K562 (cell line): ENCODE data around the gene KRTAP9-7. TPM values are rescaled to one million over a fixed set of nuclear protein-coding genes. Genes with fewer than 3 reads are reported as not detected.
A peak's percentile ranks its signal among the peaks of the same experiment; 100 is the strongest.

Source experiments
- ATAC-seq: fragments of 200-7000 bp; cut with Tn5 transposase; 3 replicates; pipeline ENCODE4 v1.9.1; 2020; ENCODE audit warnings: moderate library complexity
- BruUV-seq: library from RNA; stranded (reverse); fragments of 400-500 nt; replicated peaks from 2 replicates; lab custom pipeline; 2021; lab: Mats Ljungman, UMichigan
- CTCF ChIA-PET: fragments of 300-600 bp; formaldehyde crosslinking; extraction: SDS; loops from one replicate; lab custom pipeline; 2021; ENCODE audit warnings: low intra/inter-chr PET ratio; lab: Yijun Ruan, JAX
- POLR2A ChIA-PET: fragments of 300-600, 350-650 bp; sonication (Branson Sonifier 250); formaldehyde crosslinking; extraction: SDS; loops from one replicate; lab custom pipeline; 2021; ENCODE audit warnings: antibody characterized with exemption, inconsistent platforms; lab: Yijun Ruan, JAX
- DNase-seq, 4 experiments: peaks; one replicate each; pipeline versions ENCODE4 v3.0.0 to v3.0.0-alpha.2; 2011 to 2018; ENCODE audit warnings: low spot score in 3 of 4, mixed read lengths in 3 of 4; ENCODE audit errors: extremely low read depth in 1 of 4
- FAIRE-seq: peaks from 2 replicates; lab custom pipeline; 2011; peaks lifted over from hg19 to GRCh38; lab: Jason Lieb, UNC
- H2AFZ ChIP-seq: 2 replicates; pipeline ENCODE4 v1.6.0; 2011; ENCODE audit warnings: low read depth, low read length, control low read depth, inconsistent platforms
- H3K27ac ChIP-seq: fragments of 200-600 bp; 3 replicates; pipeline ENCODE4 v1.8.0; 2011; ENCODE audit warnings: low read depth, mild to moderate bottlenecking, control low read depth, inconsistent platforms, low read length, moderate library complexity, mixed read lengths; ENCODE audit errors: extremely low read depth
- H3K27me3 ChIP-seq, 2 experiments: fragments of 300-600 bp in 1 of 2; 2 replicates in 1 of 2; 3 replicates in 1 of 2; pipeline versions ENCODE4 v1.6.0 to v1.8.0; 2011; ENCODE audit warnings: inconsistent platforms in 2 of 2, low read length in 2 of 2, mild to moderate bottlenecking in 1 of 2, mixed read lengths in 1 of 2, moderate library complexity in 1 of 2; ENCODE audit not compliant: control insufficient read depth in 2 of 2, insufficient read depth in 2 of 2
- H3K36me3 ChIP-seq: fragments of 300-600 bp; 3 replicates; pipeline ENCODE4 v1.8.0; 2011; ENCODE audit warnings: mild to moderate bottlenecking, low read length, inconsistent platforms; ENCODE audit not compliant: control insufficient read depth, insufficient read depth
- H3K4me1 ChIP-seq, 2 experiments: fragments of 200-600 bp in 1 of 2; replicated peaks in 1 of 2; 2 replicates in 1 of 2; 3 replicates in 1 of 2; pipeline versions ENCODE4 v1.5.1 to v1.8.0; 2011; ENCODE audit warnings: inconsistent platforms in 2 of 2, low read length in 2 of 2, mild to moderate bottlenecking in 1 of 2, mixed read lengths in 1 of 2, moderate library complexity in 1 of 2; ENCODE audit not compliant: control insufficient read depth in 2 of 2, insufficient read depth in 2 of 2
- H3K4me2 ChIP-seq: 2 replicates; pipeline ENCODE4 v1.6.1; 2011; ENCODE audit warnings: low read length, control low read depth, inconsistent platforms, mixed read lengths; ENCODE audit not compliant: insufficient read depth
- H3K4me3 ChIP-seq: fragments of 200-600 bp; sonication (generic), shearing (Covaris generic); 2 replicates; pipeline ENCODE4 v1.5.1; 2016; ENCODE audit warnings: control low read depth, inconsistent platforms
- H3K79me2 ChIP-seq: fragments of 200-600 bp; 3 replicates; pipeline ENCODE4 v1.8.0; 2011; ENCODE audit warnings: low read length, inconsistent platforms; ENCODE audit not compliant: control insufficient read depth, insufficient read depth
- H3K9ac ChIP-seq, 2 experiments: 2 replicates each; pipeline versions ENCODE4 v1.6.0 to v1.6.1; 2011; ENCODE audit warnings: low read depth in 2 of 2, low read length in 2 of 2, control low read depth in 1 of 2, inconsistent platforms in 1 of 2, mild to moderate bottlenecking in 1 of 2, mixed read lengths in 1 of 2; ENCODE audit not compliant: insufficient read depth in 1 of 2
- H3K9me1 ChIP-seq: one replicate; pipeline ENCODE4 v1.6.0; 2011; ENCODE audit warnings: inconsistent platforms, mild to moderate bottlenecking, low read length, moderate library complexity; ENCODE audit not compliant: control insufficient read depth, insufficient read depth
- H3K9me3 ChIP-seq: replicated peaks from 2 replicates; pipeline ENCODE4 v1.5.1; 2011; ENCODE audit warnings: low read depth, low read length, inconsistent platforms; ENCODE audit not compliant: control insufficient read depth, insufficient read depth
- H4K20me1 ChIP-seq: replicated peaks from 2 replicates; pipeline ENCODE4 v1.6.1; 2011; ENCODE audit warnings: low read length, inconsistent platforms, mixed read lengths; ENCODE audit not compliant: control insufficient read depth, insufficient read depth
- ATF7 ChIP-seq: fragments of 450-650 bp; IDR thresholded peaks from 2 replicates; pipeline ENCODE4 v1.7.1; 2014; ENCODE audit warnings: mild to moderate bottlenecking, moderate library complexity
- CREB1 ChIP-seq, 2 experiments: sonication (generic) in 1 of 2; formaldehyde crosslinking in 1 of 2; IDR thresholded peaks; 2 replicates each; pipeline versions ENCODE4 v1.6.1 to v1.8.0; 2012 to 2022; ENCODE audit warnings: inconsistent platforms in 1 of 2, mild to moderate bottlenecking in 1 of 2, missing genetic modification reagents in 1 of 2, moderate library complexity in 1 of 2
- CUX1 ChIP-seq: fragments of 200-800 bp; sonication (Bioruptor generic); IDR thresholded peaks from 2 replicates; pipeline ENCODE4 v1.6.1; 2016; ENCODE audit warnings: missing genetic modification characterization, missing compliant biosample characterization
- NFRKB ChIP-seq: fragments of 450-650 bp; IDR thresholded peaks from 2 replicates; pipeline ENCODE4 v1.6.1; 2016; ENCODE audit warnings: low read depth
- SIX5 ChIP-seq, 2 experiments: IDR thresholded peaks; 2 replicates each; pipeline ENCODE4 v1.6.1; 2011; ENCODE audit warnings: low read length in 2 of 2, borderline replicate concordance in 1 of 2, low read depth in 1 of 2, mild to moderate bottlenecking in 1 of 2, moderate library complexity in 1 of 2; ENCODE audit not compliant: insufficient read depth in 1 of 2
- SMAD2 ChIP-seq: fragments of 150-350 bp; IDR thresholded peaks from 2 replicates; pipeline ENCODE4 v1.6.1; 2014; ENCODE audit warnings: low read depth, mild to moderate bottlenecking, low read length
- SNRNP70 ChIP-seq: fragments of 200-400 bp; formaldehyde crosslinking; optimal IDR thresholded peaks from 2 replicates; pipeline ENCODE3; 2017; ENCODE audit warnings: low read depth, low read length
- ZNF695 ChIP-seq: fragments of 450-650 bp; formaldehyde crosslinking; IDR thresholded peaks from 2 replicates; pipeline ENCODE4 v1.4.0; 2020; ENCODE audit warnings: mild to moderate bottlenecking, moderate library complexity
- WGBS: fragments of 100-300 bp; shearing (Covaris generic); methylation state at CpG from one replicate; pipeline ENCODE4 v1.1.6; 2016; ENCODE audit warnings: low coverage, mixed read lengths; ENCODE audit not compliant: insufficient coverage; ENCODE audit errors: missing lambda C conversion rate; 5-methylcytosine and 5-hydroxymethylcytosine counted together
- in situ Hi-C: fragments of 300-500 bp; cut with MboI; formaldehyde crosslinking; loops from 4 replicates; pipeline ENCODE4 v1.15.0; 2018; ENCODE audit warnings: inconsistent platforms, mixed read lengths
- intact Hi-C: fragments of 100-400 bp; cut with micrococcal nuclease; formaldehyde crosslinking; loops from 2 replicates; pipeline ENCODE4 v1.14.2; 2022
- polyA plus RNA-seq, 8 experiments: library from polyadenylated mRNA; depleted of rRNA in 4 of 8; stranded (reverse) in 5 of 8; unstranded in 3 of 8; fragments of >200 nt; fragmentation: Nextera tagmentation in 2 of 8; fragmentation: Illumina TruSeq in 1 of 8; extraction: Ambion mirVana in 2 of 8; extraction: Trizol in 1 of 8; gene quantifications; 2 replicates each; pipeline versions ENCODE4 v1.2.1 to v1.2.3, GENCODE V29; 2011 to 2014; ENCODE audit warnings: inconsistent platforms in 1 of 8, missing spikeins in 1 of 8
- total RNA-seq, 7 experiments: library from RNA; depleted of rRNA in 6 of 7; stranded (reverse); fragments of >200 nt in 6 of 7; fragmentation: Illumina TruSeq in 2 of 7; extraction: Trizol in 2 of 7; gene quantifications; 2 replicates each; pipeline versions ENCODE4 v1.2.1 to v1.2.3, GENCODE V29; 2011 to 2021; ENCODE audit warnings: low replicate concordance in 1 of 7

The KRTAP9-7 gene
- total and polyA plus RNA-seq, 9 of the 15 experiments (the other 6 are each of a cell fraction or from before 2014, with no cell fraction given): not detected

- CTCF ChIA-PET: interaction anchor here (1.3 kb wide), 1 partner anchor 374 kb away, joined by 3 read pairs; no protein-coding TSS in a partner anchor
- FAIRE-seq (no peak), DNase-seq (peak in 3 of 4 experiments; percentile 0), ATAC-seq (no peak)
- in situ Hi-C loops: no loop called here
- TF ChIP-seq SMAD2: no peak
- TF ChIP-seq SIX5 (IDR thresholded peaks at IDR 0.05; ENCODE audit: borderline replicate concordance in 1 of 2, insufficient read depth in 1 of 2, low read depth in 1 of 2, low read length in 2 of 2): no peak
- no peak for TF ChIP-seq CREB1 (IDR thresholded peaks at IDR 0.05)
- no peak for TF ChIP-seq CREB1 (CRISPR knock-in tag; IDR thresholded peaks at IDR 0.05)
- no peak for TF ChIP-seq ZNF695 (CRISPR knock-in tag)
- no peak for TF ChIP-seq NFRKB
- no peak for TF ChIP-seq ATF7
- no peak for TF ChIP-seq SNRNP70
- no peak for TF ChIP-seq CUX1 (CRISPR knock-in tag)
- POLR2A ChIA-PET: no interaction called here
- Histone ChIP-seq H2AFZ (no peak overlapping the region), H3K4me3 (no peak overlapping the region), H3K36me3 (no peaks in the 10 kb centered on the region), H3K9ac (no peak overlapping the region), H3K4me2 (no peak overlapping the region), H3K27ac (no peak overlapping the region), H3K27me3 (peaks cover 0 to 4% of the 10 kb centered on the region in 2 experiments; a peak in 1 of 5 replicates), H3K9me3 (no peaks in the 10 kb centered on the region), H3K79me2 (no peaks in the 10 kb centered on the region), H4K20me1 (no peaks in the 10 kb centered on the region), H3K4me1 (no peaks in the 10 kb centered on the region), H3K9me1 (no peaks in the 10 kb centered on the region)
- 0% methylated on average over 3 of the region's 3 CpGs for WGBS
- intact Hi-C loops: no loop called here
- BruUV-seq: no TSS peak
Measured at GRCh38 chr17:41284043-41284442, 8.5 kb downstream of the KRTAP9-7 start.
